ENCODE data around the gene MAP6D1.

GRCh38 chr3:183814240-183814639 lies 11.1 kb downstream of the MAP6D1 start:
- no peak for TF ChIP-seq POLR2A (IDR thresholded peaks at IDR 0.05; ENCODE audit: low read length)
- TF ChIP-seq GATA1 (IDR thresholded peaks at IDR 0.05; ENCODE audit: low read depth, low read length), result no peak

Measured in erythroblast (primary cell).